ACHN (cell line): ENCODE data around the gene IL18R1.
"Not testable (repeated sequence)": the region's sequence is repeated elsewhere in the genome, so short reads cannot be mapped to it uniquely, and the experiment has no call there.

Experiments
- DNase-seq: peaks from one replicate; pipeline ENCODE4 v3.0.0-alpha.2; 2015
- in situ Hi-C: cut with HindIII; loops from 2 replicates; pipeline ENCODE4 v1.10.0; 2017; ENCODE audit warnings: low sequenced_read_pairs, low pct_ligation_motif_present, low pct_unique_long_range_greater_than_20kb

IL18R1 gene, protein sequence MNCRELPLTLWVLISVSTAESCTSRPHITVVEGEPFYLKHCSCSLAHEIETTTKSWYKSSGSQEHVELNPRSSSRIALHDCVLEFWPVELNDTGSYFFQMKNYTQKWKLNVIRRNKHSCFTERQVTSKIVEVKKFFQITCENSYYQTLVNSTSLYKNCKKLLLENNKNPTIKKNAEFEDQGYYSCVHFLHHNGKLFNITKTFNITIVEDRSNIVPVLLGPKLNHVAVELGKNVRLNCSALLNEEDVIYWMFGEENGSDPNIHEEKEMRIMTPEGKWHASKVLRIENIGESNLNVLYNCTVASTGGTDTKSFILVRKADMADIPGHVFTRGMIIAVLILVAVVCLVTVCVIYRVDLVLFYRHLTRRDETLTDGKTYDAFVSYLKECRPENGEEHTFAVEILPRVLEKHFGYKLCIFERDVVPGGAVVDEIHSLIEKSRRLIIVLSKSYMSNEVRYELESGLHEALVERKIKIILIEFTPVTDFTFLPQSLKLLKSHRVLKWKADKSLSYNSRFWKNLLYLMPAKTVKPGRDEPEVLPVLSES

GRCh38 chr2:102355526-102356380 is at the start of gene IL18R1:
Gene IL18R1 (plus strand): TSS chr2:102355796. CDS start chr2:102362661, 6,865 bp downstream.
- DNase-seq, result peak; percentile 78
- in situ Hi-C loops, result loop anchor here (25.0 kb wide), 1 partner anchor 93 kb away; no protein-coding TSS in a partner anchor

DNA sequence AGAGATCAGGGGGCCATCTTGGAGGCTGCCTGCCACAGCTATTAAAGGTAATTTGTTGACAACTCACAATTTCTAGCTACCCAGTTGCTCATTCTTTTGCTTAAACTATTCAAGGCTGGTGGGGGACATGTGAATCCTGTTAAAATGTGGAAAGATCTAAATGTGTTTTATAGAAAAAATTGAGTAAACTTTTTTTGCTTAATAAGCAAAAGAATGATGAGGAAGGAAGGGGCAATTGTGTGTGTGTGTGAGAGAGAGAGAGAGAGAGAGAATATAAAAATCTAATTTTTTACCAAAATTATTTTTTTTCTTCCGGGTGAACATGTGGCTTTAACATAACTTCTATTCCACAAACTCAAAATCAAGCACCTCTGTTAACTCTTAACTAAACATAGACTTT is 49.5 kb upstream of the IL18R1 start:
- in situ Hi-C loops, result no loop called here
- no peak for DNase-seq

DNA sequence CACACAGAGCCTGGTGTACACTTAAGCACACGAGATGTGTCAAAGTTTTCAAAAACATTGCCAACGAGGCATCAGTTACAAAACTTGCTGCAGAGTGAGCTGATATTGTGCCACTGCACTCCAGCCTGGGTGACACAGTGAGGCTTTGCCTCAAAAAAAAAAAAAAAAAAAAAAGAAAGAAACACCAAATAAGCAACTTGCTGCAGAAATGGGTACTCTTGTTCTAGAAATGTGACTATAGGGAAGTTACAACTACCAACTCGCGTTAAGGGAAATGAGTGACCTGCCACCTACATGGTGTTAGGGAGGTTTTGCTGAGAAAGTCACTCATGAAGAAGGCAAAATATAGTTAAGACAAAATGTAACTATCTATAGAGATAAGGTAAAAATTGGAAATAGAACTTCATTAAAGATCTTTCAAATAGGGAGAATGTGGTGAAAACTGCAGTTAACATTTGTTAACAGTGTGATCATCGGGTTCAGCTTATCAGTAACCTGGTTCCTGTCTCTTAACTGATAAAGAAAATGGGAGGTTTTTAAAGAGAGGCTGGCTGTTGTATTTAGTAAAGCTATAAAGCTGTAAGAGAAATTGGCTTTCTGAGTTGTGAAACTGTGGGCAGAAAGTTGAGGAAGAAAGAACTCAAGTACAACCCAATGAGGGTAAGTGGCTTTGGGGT is 44.5 kb upstream of the IL18R1 start, which contains the start of gene IL1RL1:
TSS of gene IL1RL1 (plus strand) at position 600 of the 677 bp plus-strand sequence. CDS start 26,702 bp downstream, outside the sequence.
- in situ Hi-C loops, result no loop called here
- no peak for DNase-seq

- in situ Hi-C loops, result no loop called here
- no peak for DNase-seq
These were observed 42.6 kb upstream of the IL18R1 start for GRCh38 chr2:102313025-102313424.

- in situ Hi-C loops, result no loop called here
- DNase-seq, result no peak
These were observed 42.1 kb upstream of the IL18R1 start for GRCh38 chr2:102313471-102313870.

DNA sequence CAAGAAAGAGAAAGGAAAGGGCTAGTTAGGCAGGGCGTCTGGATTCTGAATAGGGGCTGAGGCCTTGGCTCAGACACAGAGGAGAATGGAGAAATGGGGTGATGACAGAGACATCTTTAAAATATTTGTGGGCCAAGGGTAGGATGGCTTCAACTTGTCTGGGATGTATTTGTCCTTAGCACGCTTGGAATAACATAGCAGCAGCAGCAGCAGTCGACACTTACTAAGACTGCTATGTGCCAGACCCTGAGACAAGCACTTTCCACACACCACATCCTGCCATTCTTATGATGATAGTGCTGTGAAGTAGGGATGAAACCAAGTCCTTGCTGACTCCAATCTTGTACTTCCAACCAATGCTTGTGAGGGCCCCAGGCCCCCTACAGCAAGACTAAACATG is 41.6 kb upstream of the IL18R1 start:
- in situ Hi-C loops, result no loop called here
- no peak for DNase-seq

DNA sequence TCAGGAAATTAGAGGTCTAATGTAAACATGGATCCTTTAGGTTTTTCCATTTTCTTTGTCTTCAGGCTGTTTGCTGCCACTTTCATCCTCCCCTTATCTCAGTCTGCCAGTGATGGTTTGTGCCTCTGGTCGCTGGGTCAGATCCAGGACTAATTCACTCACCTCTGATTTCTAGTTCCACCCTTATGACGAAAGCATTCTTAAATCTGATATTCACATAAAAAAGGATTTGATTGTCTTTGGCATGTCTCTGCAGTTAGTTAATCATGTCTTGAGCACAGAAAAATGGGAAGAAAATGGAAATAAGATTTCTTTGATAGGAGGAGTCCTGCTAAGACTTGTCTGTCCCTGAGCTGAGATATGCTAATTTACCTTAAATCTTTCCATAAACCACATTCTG is 39.7 kb upstream of the IL18R1 start:
- in situ Hi-C loops, result no loop called here

GRCh38 chr2:102317715-102318114 is 37.9 kb upstream of the IL18R1 start:
- in situ Hi-C loops, result no loop called here
- no peak for DNase-seq

More for the DNA sequence above, 39.7 kb upstream of the IL18R1 start:
- DNase-seq, result no peak

DNA sequence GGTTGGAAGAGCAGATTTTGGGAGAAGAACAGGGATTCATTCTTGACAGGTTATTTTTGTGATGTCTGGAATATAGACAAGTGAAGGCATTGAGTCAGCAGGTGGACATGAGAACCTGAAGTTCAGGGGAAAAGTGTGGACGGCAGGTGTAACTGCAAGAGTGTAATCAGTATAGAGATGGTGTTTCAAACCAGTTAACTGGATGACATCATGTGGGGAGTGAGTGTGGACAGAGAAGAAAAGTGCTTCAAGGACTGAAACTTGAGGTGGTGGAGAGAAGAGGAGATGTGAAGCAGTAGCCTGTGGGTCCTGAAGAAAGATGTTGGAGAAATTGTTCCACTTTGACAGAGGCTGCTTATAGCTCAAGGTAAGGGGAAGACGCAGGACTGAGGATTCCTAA is 37.2 kb upstream of the IL18R1 start:
- in situ Hi-C loops, result no loop called here
- DNase-seq, result no peak

DNA sequence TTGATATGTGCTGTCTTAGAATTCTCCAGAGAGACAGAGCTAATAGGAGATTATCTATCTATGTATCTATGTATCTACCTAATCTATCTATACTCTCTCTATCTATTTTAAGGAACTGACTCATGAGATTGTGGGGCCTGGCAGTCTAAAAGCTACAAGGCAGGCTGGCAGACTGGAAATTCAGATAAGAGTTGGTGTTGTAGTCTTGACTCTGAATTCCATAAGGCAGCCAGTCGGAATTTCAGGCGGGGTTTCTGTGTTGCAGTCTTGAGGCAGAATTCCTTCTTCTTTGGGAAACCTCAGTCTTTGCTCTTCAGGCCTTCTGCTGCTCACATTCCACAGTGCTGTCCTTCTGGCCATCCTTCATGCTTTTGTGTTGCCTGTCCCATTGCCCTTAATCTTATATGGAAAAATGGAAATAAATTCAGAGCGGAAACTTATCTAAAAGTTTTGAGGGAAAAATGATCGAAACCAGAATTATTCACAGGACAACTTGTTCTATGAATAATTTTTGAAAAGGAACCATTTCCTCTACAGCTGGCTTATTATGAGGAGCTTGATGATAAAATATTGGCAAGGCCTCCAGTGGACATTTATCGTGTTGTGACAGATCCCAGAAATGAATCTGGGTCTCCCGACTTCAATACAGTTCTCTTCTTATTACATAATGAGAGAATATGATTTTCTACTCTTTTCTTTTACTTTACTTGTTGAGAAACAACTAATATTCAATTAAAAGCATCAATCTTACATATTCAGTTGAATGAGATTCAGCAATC is 33.5 kb upstream of the IL18R1 start:
- in situ Hi-C loops, result no loop called here
- no peak for DNase-seq

- DNase-seq, in situ Hi-C loops: not testable (repeated sequence)
These were observed 30.7 kb upstream of the IL18R1 start for GRCh38 chr2:102324914-102325313.

- in situ Hi-C loops, result no loop called here
- no peak for DNase-seq
These were observed 24.1 kb upstream of the IL18R1 start for GRCh38 chr2:102331311-102331980.

DNA sequence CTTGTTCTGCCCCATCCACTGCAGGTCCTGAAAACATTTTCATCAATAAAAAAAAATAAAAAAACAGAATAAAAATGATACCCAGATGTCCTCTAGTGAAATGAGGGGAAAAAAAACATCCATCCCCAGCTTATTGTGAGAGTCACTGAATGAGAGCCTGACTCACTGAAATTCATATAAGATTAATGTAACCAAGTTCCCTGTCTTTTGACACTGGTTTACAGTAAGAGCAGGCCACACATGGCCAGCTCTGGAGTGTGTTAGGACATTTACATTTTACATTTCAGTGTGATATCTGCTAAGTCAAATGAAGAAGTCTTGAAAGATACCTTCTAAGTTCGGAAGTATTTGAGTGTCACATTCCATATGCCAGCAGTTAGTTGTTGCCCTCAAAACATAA is 21.1 kb upstream of the IL18R1 start:
- no peak for DNase-seq
- in situ Hi-C loops, result no loop called here

DNA sequence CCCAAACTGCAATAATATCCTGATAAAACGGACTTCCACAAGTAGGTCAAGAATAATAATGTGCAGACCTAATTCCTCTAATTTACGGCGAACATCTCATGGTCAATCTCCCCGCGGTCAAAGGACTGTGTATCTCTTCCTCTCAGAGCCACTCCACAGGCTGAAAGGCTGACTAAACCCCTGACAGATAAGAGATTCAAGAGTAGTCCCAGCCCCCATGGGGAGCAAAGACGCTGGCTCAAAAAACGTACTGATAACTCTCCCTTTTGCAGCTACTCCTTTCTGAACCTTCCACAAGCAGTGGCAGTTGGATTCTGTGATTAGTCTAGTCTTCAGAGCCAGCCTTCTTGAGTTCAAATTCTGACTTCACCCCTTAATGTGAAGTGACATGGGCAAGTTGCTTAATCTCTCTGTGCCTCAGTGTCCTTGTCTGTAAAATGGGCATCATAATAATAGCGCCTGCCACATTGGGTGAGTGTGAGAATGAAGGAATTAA is 19.7 kb upstream of the IL18R1 start:
- in situ Hi-C loops, result no loop called here
- no peak for DNase-seq

DNA sequence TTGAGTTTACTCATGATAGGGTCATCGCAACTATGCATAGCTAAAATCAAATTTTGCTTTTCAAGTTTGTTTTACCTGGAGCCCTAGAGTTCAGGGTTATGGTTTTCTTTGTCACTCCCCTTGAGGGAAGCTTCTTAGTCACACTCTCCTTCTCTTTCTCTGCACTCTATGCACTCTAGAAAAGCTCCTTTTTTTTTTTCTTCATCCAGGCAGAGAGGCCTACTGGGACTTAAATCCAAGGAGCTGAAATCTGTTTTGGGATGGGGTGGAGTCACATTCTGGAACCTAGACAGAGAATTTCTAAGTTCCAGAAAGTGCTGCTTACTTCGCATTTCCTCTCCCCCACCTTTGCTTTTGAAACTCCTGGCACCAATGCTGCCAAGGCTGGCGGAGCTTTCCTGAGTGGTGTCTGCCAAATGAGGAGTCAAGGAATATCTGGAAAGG is 19.1 kb upstream of the IL18R1 start:
- DNase-seq, result no peak

GRCh38 chr2:102337012-102337411 is 18.6 kb upstream of the IL18R1 start:
- in situ Hi-C loops, result no loop called here
- no peak for DNase-seq

More for the DNA sequence above, 19.1 kb upstream of the IL18R1 start:
- in situ Hi-C loops, result no loop called here
